Fibroblast of the conjunctiva (primary cell): ENCODE data around the gene ATXN8OS.
"Not testable (repeated sequence)": the region's sequence is repeated elsewhere in the genome, so short reads cannot be mapped to it uniquely, and the experiment has no call there.

Experiments used
- DNase-seq: peaks from one replicate; pipeline ENCODE4 v3.0.0-alpha.2; 2010; ENCODE audit warnings: low read depth

ATXN8OS gene

GRCh38 chr13:70107498-70108281 is at the start of gene ATXN8OS:
TSS of gene ATXN8OS (plus strand) at chr13:70107826.
- DNase-seq: no peak

- no peak for DNase-seq
Observed at GRCh38 chr13:70080012-70080411, 27.6 kb upstream of the ATXN8OS start.

- DNase-seq: no peak
Observed at GRCh38 chr13:70087247-70087646, 20.4 kb upstream of the ATXN8OS start.

GRCh38 chr13:70088926-70089325 is 18.7 kb upstream of the ATXN8OS start:
- no peak for DNase-seq

- DNase-seq: no peak
Observed at GRCh38 chr13:70090036-70090723, 17.4 kb upstream of the ATXN8OS start.

- no peak for DNase-seq
Observed at GRCh38 chr13:70098669-70099068, 9.0 kb upstream of the ATXN8OS start.

- DNase-seq: no peak
Observed at GRCh38 chr13:70104481-70104880, 3.1 kb upstream of the ATXN8OS start.

- no peak for DNase-seq
Observed at GRCh38 chr13:70107125-70107497, 515 bp upstream of the ATXN8OS start.

- no peak for DNase-seq
Observed at GRCh38 chr13:70108356-70109105, 905 bp downstream of the ATXN8OS start, which contains the start of gene KLHL1. TSS of gene KLHL1 (minus strand) at chr13:70108452. CDS start at chr13:70107699, 753 bp downstream.

- DNase-seq: no peak
Observed at GRCh38 chr13:70117338-70117905, 9.8 kb downstream of the ATXN8OS start.

- DNase-seq: no peak
Observed at GRCh38 chr13:70125693-70126092, 18.1 kb downstream of the ATXN8OS start.

- DNase-seq: no peak
Observed at GRCh38 chr13:70128098-70128497, 20.5 kb downstream of the ATXN8OS start.

GRCh38 chr13:70142658-70143057 is 35.0 kb downstream of the ATXN8OS start:
- not testable (repeated sequence) for DNase-seq

GRCh38 chr13:70162141-70162540 is 54.5 kb downstream of the ATXN8OS start:
- DNase-seq: no peak

GRCh38 chr13:70170689-70171088 is 63.1 kb downstream of the ATXN8OS start:
- no peak for DNase-seq

- DNase-seq: no peak
Observed at GRCh38 chr13:70171151-70171550, 63.5 kb downstream of the ATXN8OS start.

GRCh38 chr13:70172946-70173597 is 65.4 kb downstream of the ATXN8OS start:
- DNase-seq: no peak

GRCh38 chr13:70173598-70173959 is 66.0 kb downstream of the ATXN8OS start:
- no peak for DNase-seq

GRCh38 chr13:70178346-70178745 is 70.7 kb downstream of the ATXN8OS start:
- DNase-seq: no peak
